Endothelial cell (in vitro differentiated cells): ENCODE measurements around the gene ERICH2. TPM values are rescaled to one million over a fixed set of nuclear protein-coding genes. Genes with fewer than 3 reads are reported as not detected.

Source experiments
- DNase-seq: peaks from one replicate; pipeline ENCODE4 v3.0.0; 2021; ENCODE audit warnings: low spot score
- H3K27ac Mint-ChIP-seq: one replicate; pipeline ENCODE4 v1.8.0; 2021; ENCODE audit warnings: mixed read lengths, inconsistent platforms; ENCODE audit not compliant: unreplicated experiment
- H3K27me3 Mint-ChIP-seq: one replicate; pipeline ENCODE4 v1.8.0; 2021; ENCODE audit warnings: mild to moderate bottlenecking, moderate library complexity, mixed read lengths, inconsistent platforms; ENCODE audit not compliant: unreplicated experiment
- H3K36me3 Mint-ChIP-seq: one replicate; pipeline ENCODE4 v1.8.0; 2021; ENCODE audit warnings: mild to moderate bottlenecking, low read depth, mixed read lengths, inconsistent platforms; ENCODE audit not compliant: unreplicated experiment
- H3K4me1 Mint-ChIP-seq: one replicate; pipeline ENCODE4 v1.8.0; 2021; ENCODE audit warnings: mild to moderate bottlenecking, mixed read lengths, inconsistent platforms; ENCODE audit not compliant: unreplicated experiment
- H3K4me3 Mint-ChIP-seq: one replicate; pipeline ENCODE4 v1.8.0; 2021; ENCODE audit warnings: mild to moderate bottlenecking, mixed read lengths, inconsistent platforms; ENCODE audit not compliant: unreplicated experiment
- H3K9me3 Mint-ChIP-seq: one replicate; pipeline ENCODE4 v1.8.0; 2021; ENCODE audit warnings: mixed read lengths, inconsistent platforms; ENCODE audit not compliant: unreplicated experiment
- long read RNA-seq: library from polyadenylated mRNA; unstranded; transcript quantifications from one replicate; pipeline ENCODE4 v2.0.0, GENCODE V29; 2020; ENCODE audit not compliant: unreplicated experiment
- total RNA-seq: library from RNA; stranded (reverse); fragmentation: NEBNext Ultra II Directional; extraction: Animal tissue kit (Norgen Biotek cat#: 25700); gene quantifications from one replicate; pipeline ENCODE4 v1.2.1, GENCODE V29; 2021; ENCODE audit not compliant: unreplicated experiment
- TF ChIP-seq, protein P1 (sequence below): fragments of 200-600 bp; sonication (generic); IDR thresholded peaks from one replicate; pipeline ENCODE4 v1.5.0; 2021; ENCODE audit warnings: antibody characterized with exemption; ENCODE audit not compliant: unreplicated experiment

The ERICH2 gene, protein sequence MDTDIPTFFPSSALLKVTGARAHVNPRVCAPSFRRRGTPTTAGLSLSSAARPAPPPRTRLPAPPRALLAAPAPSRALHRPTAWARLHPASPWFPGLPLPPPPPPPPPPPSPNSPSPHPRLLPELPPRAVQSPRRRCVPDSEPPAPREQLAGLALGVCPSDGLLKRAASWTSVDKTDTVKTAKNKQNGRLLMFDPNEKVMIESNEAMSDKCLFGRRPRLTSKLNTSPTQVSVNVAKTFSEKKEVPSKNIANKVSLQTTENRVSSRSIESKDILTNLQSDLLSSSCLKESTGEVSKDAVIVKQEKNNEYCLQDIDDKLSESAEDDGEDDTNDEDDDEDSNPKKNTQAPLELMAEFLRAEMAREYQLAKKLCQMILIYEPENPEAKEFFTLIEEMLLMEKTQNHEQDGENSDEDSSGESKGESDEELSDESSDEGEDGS
- total RNA-seq = 1.6 TPM
- long read RNA-seq, partial matches to known transcripts = 0 of 2 reads
- long read RNA-seq, other reads (novel, unspliced or antisense) = 2 of 2 reads

DNA sequence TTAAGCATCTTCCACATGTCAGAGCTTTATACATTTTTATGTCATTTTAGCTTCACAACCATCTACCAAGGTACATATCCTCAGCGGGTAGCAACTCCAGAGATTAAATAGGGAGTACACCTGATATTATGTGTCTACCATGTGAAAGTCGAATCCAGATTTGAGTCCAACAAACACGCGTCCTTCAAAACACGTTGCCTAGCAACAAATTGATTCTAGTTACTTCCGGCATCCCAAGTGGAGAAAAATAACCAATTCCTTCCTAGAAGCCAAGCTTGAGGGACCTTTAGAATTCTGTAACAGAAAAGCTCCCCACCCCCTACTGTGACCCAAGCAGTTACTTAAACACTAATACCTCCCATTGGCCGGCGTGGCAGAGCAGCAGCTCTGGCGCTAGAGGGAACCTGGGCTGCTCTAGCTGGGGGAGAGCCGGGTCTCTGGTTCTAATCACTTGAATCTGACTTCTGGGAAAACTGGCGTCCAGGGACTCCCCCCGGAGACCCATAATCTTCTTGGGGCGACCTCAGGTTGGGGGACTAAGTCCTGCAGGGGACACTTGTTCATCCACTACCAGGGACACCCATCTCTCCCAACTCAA is at the start of gene ERICH2:
Gene ERICH2, plus strand, starts transcription at position 371 of the 598 bp plus-strand sequence. CDS start 304 bp downstream, outside the sequence.
- H3K9me3 Mint-ChIP-seq = no peaks in the 10 kb centered on the region
- TF ChIP-seq, protein P1, sequence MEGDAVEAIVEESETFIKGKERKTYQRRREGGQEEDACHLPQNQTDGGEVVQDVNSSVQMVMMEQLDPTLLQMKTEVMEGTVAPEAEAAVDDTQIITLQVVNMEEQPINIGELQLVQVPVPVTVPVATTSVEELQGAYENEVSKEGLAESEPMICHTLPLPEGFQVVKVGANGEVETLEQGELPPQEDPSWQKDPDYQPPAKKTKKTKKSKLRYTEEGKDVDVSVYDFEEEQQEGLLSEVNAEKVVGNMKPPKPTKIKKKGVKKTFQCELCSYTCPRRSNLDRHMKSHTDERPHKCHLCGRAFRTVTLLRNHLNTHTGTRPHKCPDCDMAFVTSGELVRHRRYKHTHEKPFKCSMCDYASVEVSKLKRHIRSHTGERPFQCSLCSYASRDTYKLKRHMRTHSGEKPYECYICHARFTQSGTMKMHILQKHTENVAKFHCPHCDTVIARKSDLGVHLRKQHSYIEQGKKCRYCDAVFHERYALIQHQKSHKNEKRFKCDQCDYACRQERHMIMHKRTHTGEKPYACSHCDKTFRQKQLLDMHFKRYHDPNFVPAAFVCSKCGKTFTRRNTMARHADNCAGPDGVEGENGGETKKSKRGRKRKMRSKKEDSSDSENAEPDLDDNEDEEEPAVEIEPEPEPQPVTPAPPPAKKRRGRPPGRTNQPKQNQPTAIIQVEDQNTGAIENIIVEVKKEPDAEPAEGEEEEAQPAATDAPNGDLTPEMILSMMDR = no peak
- no peaks in the 10 kb centered on the region for H3K36me3 Mint-ChIP-seq
- peak within 1 kb of the TSS; percentile 94 for H3K4me3 Mint-ChIP-seq
- peak within 1 kb of the TSS; percentile 89 for H3K27ac Mint-ChIP-seq
- peaks cover 17% of the 10 kb centered on the region for H3K4me1 Mint-ChIP-seq
- H3K27me3 Mint-ChIP-seq = peaks cover 4% of the 10 kb centered on the region
- peak; percentile 57 for DNase-seq

DNA sequence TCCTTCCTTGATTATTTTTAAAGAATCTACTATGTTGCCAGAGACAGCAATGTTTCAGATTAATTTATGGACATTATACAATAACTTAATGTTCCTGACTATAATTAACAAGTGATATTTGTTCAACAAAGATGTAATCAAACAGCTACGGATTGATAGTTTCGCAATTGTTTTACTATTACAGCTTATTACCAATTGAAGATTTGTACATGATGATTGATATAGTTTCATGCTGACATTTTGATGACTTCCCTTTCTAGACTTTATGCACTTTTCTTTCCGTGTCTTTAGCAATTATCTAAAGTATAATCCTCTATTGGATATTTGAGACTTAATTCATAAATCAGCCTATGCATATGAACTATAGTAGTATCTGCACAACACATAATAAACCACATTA is 48.5 kb upstream of the ERICH2 start:
- H3K27ac Mint-ChIP-seq = no peak overlapping the region
- no peak for DNase-seq
- H3K4me3 Mint-ChIP-seq = no peak overlapping the region
- TF ChIP-seq, protein P1 = no peak
- peaks cover 9% of the 10 kb centered on the region for H3K4me1 Mint-ChIP-seq
- peaks cover 10% of the 10 kb centered on the region for H3K27me3 Mint-ChIP-seq
- H3K36me3 Mint-ChIP-seq = no peaks in the 10 kb centered on the region
- no peaks in the 10 kb centered on the region for H3K9me3 Mint-ChIP-seq

DNA sequence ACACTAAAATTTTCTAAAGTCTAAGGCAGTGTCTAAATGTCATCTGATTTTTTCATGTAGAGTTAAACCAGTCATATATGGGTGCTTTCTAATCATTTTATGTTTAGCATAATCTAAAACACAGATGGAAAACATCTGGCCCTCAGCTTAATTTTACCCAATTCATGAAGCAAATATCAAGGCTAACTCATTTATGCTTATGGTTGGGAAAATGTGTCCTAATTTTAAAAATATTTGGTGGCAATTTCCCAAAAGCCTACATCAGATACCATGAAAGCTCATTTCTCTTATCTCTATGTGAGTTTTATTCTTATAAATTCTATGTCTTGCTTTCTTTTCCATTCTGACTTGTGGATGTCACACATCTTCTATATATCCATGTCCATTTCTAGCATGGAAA is 47.9 kb upstream of the ERICH2 start:
- Mint-ChIP-seq H3K27ac (no peak overlapping the region), H3K9me3 (no peaks in the 10 kb centered on the region), H3K36me3 (no peaks in the 10 kb centered on the region), H3K27me3 (peaks cover 10% of the 10 kb centered on the region), H3K4me1 (peaks cover 7% of the 10 kb centered on the region), H3K4me3 (no peak overlapping the region)
- TF ChIP-seq, protein P1 = no peak
- DNase-seq = no peak

DNA sequence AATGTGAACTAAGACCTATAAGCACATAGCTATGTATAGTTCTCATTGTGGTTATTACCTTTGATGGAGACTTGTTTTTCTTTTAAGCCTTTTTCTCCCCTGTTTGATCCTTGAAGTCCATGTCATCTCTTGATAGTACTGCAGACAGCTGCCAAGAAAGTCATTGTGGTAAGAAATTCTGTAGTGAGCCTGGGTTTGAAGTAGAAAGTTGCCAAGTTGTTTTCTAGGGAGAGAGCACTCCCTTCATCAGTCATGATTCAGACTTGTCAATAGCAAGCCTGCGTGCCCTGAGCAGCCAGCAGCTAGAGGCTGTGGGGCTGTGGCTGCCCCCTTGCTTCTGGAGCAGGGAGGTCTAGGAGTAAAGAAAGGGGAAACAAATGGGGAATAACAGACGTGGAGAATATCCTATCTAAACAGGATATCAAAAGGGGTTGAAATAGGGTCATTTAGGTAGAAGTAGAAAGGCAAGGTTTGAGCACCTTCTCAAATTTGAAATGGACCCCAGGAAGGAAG is 46.7 kb upstream of the ERICH2 start:
- H3K36me3 Mint-ChIP-seq = no peaks in the 10 kb centered on the region
- TF ChIP-seq, protein P1 = no peak
- DNase-seq = no peak
- H3K27ac Mint-ChIP-seq = no peak overlapping the region
- H3K4me1 Mint-ChIP-seq = no peaks in the 10 kb centered on the region
- H3K4me3 Mint-ChIP-seq = no peak overlapping the region
- H3K9me3 Mint-ChIP-seq = no peaks in the 10 kb centered on the region
- no peaks in the 10 kb centered on the region for H3K27me3 Mint-ChIP-seq
